ENCODE data around the gene ASTN2. TPM values are rescaled to one million over a fixed set of nuclear protein-coding genes. Genes with fewer than 3 reads are reported as not detected.

ASTN2 gene
- total and polyA plus RNA-seq, 2 experiments from 2014 or later = 7.0 to 24.6 TPM

DNA sequence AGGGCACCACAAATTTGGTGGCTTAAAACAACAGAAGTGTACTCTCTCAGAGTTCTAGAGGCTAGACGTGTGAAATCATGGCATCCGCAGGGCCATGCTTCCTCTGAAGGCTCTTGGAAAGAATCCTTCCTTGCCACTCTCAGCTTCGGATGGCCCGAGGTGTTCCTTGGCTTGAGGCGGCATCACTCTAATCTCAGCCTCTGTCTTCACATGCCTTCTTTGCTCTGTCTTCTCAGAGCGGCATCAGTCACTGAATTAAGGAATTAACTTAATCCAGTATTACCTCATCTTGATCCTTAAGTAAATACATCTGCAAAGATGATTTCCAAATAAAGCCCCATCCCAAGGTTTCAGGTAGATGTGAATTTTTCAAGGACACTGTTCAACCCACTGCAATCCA is 938.9 kb downstream of the ASTN2 start (continued):
- TF ChIP-seq, protein P1, sequence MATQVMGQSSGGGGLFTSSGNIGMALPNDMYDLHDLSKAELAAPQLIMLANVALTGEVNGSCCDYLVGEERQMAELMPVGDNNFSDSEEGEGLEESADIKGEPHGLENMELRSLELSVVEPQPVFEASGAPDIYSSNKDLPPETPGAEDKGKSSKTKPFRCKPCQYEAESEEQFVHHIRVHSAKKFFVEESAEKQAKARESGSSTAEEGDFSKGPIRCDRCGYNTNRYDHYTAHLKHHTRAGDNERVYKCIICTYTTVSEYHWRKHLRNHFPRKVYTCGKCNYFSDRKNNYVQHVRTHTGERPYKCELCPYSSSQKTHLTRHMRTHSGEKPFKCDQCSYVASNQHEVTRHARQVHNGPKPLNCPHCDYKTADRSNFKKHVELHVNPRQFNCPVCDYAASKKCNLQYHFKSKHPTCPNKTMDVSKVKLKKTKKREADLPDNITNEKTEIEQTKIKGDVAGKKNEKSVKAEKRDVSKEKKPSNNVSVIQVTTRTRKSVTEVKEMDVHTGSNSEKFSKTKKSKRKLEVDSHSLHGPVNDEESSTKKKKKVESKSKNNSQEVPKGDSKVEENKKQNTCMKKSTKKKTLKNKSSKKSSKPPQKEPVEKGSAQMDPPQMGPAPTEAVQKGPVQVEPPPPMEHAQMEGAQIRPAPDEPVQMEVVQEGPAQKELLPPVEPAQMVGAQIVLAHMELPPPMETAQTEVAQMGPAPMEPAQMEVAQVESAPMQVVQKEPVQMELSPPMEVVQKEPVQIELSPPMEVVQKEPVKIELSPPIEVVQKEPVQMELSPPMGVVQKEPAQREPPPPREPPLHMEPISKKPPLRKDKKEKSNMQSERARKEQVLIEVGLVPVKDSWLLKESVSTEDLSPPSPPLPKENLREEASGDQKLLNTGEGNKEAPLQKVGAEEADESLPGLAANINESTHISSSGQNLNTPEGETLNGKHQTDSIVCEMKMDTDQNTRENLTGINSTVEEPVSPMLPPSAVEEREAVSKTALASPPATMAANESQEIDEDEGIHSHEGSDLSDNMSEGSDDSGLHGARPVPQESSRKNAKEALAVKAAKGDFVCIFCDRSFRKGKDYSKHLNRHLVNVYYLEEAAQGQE (IDR thresholded peaks at IDR 0.05; ENCODE audit: unreplicated experiment) = no peak
- TF ChIP-seq JUNB (IDR thresholded peaks at IDR 0.05; ENCODE audit: unreplicated experiment) = no peak
- no peak for TF ChIP-seq EZH2phosphoT487 (IDR thresholded peaks at IDR 0.05; ENCODE audit: unreplicated experiment)
- TF ChIP-seq NANOG (IDR thresholded peaks at IDR 0.05; ENCODE audit: borderline replicate concordance) = no peak
- TF ChIP-seq, protein P2, sequence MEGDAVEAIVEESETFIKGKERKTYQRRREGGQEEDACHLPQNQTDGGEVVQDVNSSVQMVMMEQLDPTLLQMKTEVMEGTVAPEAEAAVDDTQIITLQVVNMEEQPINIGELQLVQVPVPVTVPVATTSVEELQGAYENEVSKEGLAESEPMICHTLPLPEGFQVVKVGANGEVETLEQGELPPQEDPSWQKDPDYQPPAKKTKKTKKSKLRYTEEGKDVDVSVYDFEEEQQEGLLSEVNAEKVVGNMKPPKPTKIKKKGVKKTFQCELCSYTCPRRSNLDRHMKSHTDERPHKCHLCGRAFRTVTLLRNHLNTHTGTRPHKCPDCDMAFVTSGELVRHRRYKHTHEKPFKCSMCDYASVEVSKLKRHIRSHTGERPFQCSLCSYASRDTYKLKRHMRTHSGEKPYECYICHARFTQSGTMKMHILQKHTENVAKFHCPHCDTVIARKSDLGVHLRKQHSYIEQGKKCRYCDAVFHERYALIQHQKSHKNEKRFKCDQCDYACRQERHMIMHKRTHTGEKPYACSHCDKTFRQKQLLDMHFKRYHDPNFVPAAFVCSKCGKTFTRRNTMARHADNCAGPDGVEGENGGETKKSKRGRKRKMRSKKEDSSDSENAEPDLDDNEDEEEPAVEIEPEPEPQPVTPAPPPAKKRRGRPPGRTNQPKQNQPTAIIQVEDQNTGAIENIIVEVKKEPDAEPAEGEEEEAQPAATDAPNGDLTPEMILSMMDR (conservative IDR thresholded peaks at IDR 0.05; ENCODE audit: low read depth in 2 of 2) = no peak

DNA sequence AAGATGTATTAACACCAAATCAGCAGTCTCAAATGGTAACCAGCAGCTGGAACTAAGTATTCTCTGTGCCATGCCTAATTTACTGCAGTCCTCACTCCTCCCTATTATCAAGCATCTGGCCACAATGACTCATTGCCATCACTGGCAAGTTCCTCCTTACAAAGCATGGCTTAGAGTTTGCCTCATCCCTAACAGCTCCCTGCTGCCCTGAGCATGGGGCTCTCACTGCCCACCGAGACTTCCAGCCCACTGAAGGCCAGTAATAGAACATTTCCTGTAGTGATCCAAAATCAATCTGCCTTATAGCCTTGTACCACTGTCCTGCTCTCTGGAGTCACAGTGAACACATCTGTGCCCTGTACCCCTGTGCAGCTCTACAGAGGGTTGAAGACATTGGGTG is 939.7 kb downstream of the ASTN2 start:
- H4K20me1 ChIP-seq (replicated peaks; ENCODE audit: insufficient read depth) = no peaks in the 10 kb centered on the region
- TF ChIP-seq CREB1 (CRISPR knock-in tag; IDR thresholded peaks at IDR 0.05; ENCODE audit: low read depth) (no peak), POLR2AphosphoS5 (IDR thresholded peaks at IDR 0.05; ENCODE audit: low read depth) (no peak), NANOG (IDR thresholded peaks at IDR 0.05; ENCODE audit: borderline replicate concordance) (no peak), EZH2 (IDR thresholded peaks at IDR 0.05; ENCODE audit: low read depth, unreplicated experiment) (no peak), STAT1 (IDR thresholded peaks at IDR 0.05; ENCODE audit: unreplicated experiment) (no peak), EZH2phosphoT487 (IDR thresholded peaks at IDR 0.05; ENCODE audit: unreplicated experiment) (no peak), ZNF331 (CRISPR knock-in tag; IDR thresholded peaks at IDR 0.05; ENCODE audit: low read depth) (no peak)
- TF ChIP-seq, protein P3, sequence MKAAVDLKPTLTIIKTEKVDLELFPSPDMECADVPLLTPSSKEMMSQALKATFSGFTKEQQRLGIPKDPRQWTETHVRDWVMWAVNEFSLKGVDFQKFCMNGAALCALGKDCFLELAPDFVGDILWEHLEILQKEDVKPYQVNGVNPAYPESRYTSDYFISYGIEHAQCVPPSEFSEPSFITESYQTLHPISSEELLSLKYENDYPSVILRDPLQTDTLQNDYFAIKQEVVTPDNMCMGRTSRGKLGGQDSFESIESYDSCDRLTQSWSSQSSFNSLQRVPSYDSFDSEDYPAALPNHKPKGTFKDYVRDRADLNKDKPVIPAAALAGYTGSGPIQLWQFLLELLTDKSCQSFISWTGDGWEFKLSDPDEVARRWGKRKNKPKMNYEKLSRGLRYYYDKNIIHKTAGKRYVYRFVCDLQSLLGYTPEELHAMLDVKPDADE (IDR thresholded peaks at IDR 0.05) = no peak
- TF ChIP-seq, protein P4, sequence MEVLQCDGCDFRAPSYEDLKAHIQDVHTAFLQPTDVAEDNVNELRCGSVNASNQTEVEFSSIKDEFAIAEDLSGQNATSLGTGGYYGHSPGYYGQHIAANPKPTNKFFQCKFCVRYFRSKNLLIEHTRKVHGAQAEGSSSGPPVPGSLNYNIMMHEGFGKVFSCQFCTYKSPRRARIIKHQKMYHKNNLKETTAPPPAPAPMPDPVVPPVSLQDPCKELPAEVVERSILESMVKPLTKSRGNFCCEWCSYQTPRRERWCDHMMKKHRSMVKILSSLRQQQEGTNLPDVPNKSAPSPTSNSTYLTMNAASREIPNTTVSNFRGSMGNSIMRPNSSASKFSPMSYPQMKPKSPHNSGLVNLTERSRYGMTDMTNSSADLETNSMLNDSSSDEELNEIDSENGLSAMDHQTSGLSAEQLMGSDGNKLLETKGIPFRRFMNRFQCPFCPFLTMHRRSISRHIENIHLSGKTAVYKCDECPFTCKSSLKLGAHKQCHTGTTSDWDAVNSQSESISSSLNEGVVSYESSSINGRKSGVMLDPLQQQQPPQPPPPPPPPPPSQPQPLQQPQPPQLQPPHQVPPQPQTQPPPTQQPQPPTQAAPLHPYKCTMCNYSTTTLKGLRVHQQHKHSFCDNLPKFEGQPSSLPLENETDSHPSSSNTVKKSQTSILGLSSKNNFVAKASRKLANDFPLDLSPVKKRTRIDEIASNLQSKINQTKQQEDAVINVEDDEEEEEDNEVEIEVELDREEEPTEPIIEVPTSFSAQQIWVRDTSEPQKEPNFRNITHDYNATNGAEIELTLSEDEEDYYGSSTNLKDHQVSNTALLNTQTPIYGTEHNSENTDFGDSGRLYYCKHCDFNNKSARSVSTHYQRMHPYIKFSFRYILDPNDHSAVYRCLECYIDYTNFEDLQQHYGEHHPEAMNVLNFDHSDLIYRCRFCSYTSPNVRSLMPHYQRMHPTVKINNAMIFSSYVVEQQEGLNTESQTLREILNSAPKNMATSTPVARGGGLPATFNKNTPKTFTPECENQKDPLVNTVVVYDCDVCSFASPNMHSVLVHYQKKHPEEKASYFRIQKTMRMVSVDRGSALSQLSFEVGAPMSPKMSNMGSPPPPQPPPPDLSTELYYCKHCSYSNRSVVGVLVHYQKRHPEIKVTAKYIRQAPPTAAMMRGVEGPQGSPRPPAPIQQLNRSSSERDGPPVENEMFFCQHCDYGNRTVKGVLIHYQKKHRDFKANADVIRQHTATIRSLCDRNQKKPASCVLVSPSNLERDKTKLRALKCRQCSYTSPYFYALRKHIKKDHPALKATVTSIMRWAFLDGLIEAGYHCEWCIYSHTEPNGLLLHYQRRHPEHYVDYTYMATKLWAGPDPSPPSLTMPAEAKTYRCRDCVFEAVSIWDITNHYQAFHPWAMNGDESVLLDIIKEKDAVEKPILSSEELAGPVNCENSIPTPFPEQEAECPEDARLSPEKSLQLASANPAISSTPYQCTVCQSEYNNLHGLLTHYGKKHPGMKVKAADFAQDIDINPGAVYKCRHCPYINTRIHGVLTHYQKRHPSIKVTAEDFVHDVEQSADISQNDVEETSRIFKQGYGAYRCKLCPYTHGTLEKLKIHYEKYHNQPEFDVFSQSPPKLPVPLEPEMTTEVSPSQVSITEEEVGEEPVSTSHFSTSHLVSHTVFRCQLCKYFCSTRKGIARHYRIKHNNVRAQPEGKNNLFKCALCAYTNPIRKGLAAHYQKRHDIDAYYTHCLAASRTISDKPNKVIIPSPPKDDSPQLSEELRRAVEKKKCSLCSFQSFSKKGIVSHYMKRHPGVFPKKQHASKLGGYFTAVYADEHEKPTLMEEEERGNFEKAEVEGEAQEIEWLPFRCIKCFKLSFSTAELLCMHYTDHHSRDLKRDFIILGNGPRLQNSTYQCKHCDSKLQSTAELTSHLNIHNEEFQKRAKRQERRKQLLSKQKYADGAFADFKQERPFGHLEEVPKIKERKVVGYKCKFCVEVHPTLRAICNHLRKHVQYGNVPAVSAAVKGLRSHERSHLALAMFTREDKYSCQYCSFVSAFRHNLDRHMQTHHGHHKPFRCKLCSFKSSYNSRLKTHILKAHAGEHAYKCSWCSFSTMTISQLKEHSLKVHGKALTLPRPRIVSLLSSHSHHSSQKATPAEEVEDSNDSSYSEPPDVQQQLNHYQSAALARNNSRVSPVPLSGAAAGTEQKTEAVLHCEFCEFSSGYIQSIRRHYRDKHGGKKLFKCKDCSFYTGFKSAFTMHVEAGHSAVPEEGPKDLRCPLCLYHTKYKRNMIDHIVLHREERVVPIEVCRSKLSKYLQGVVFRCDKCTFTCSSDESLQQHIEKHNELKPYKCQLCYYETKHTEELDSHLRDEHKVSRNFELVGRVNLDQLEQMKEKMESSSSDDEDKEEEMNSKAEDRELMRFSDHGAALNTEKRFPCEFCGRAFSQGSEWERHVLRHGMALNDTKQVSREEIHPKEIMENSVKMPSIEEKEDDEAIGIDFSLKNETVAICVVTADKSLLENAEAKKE (CRISPR knock-in tag; IDR thresholded peaks at IDR 0.05) = no peak
- H3K4me3 Mint-ChIP-seq = no peak overlapping the region
- peaks cover 43% of the 10 kb centered on the region for H3K4me1 Mint-ChIP-seq
- DNase-seq (ENCODE audit: low spot score) = no peak
- peaks cover 3% of the 10 kb centered on the region; the same call in 1 of the 3 replicates for H3K36me3 Mint-ChIP-seq (ENCODE audit: low read depth)
- ATAC-seq = no peak
- H3F3A ChIP-seq (replicated peaks; ENCODE audit: low read depth) = peaks cover 3% of the 10 kb centered on the region; the same call in 1 of the 2 replicates
- no peak overlapping the region for H2AFZ ChIP-seq
- H3K4me3 ChIP-seq = no peak overlapping the region
- peaks cover 27% of the 10 kb centered on the region for H3K4me1 ChIP-seq (ENCODE audit: insufficient read depth)
- H3K27ac ChIP-seq (ENCODE audit: low read depth) = no peak overlapping the region
- peaks cover 7% of the 10 kb centered on the region for H3K27me3 Mint-ChIP-seq (ENCODE audit: insufficient read depth, low read depth, poor library complexity)
- no peaks in the 10 kb centered on the region for H3K9me3 Mint-ChIP-seq
- no peaks in the 10 kb centered on the region for H3K79me2 ChIP-seq (replicated peaks; ENCODE audit: insufficient read depth)
- no peaks in the 10 kb centered on the region for H3K36me3 ChIP-seq (ENCODE audit: insufficient read depth)
- no peaks in the 10 kb centered on the region for H3K27me3 ChIP-seq (ENCODE audit: insufficient read depth)
- 0 out of 2 replicates have a peak, but pooled peaks cover 10% of the 10 kb centered on the region for H3K9me2 ChIP-seq (ENCODE audit: insufficient read depth)
- H3K27ac Mint-ChIP-seq = no peak overlapping the region
- no peak overlapping the region for H3K4me2 ChIP-seq

Data from GM23338 (cell line).